ENCODE measurements around the gene CFAP77. TPM values are rescaled to one million over a fixed set of nuclear protein-coding genes. Genes with fewer than 3 reads are reported as not detected.
A peak's percentile ranks its signal among the peaks of the same experiment; 100 is the strongest.

Gene CFAP77
- total and polyA plus RNA-seq, 10 of the 15 experiments (the other 5 are each of a cell fraction or from before 2014, with no cell fraction given) = 0.33 TPM; not detected in 9

GRCh38 chr9:132546148-132547051 is 136.4 kb downstream of the CFAP77 start:
- WGBS (ENCODE audit: insufficient coverage, insufficient replicate concordance, low lambda C conversion rate, missing lambda C conversion rate) = 7% methylated on average over 27 of the region's 27 CpGs
- no peaks in the 10 kb centered on the region for H3K9me3 ChIP-seq (replicated peaks; ENCODE audit: control insufficient read depth, insufficient read depth, low read length)
- in situ Hi-C loops (cut with MboI) = no loop called here
- no peak for FAIRE-seq
- no peak overlapping the region for H3K4me3 ChIP-seq
- peaks cover 0 to 3% of the 10 kb centered on the region in 2 experiments; a peak in 3 of 4 replicates for H3K27me3 ChIP-seq (replicated peaks in 1 of 2; ENCODE audit: control insufficient read depth in 2 of 2, insufficient read depth in 2 of 2, low read length in 1 of 2)
- SMC1A ChIA-PET (ENCODE audit: uncharacterized antibody, unreplicated experiment) = no interaction called here
- H3K27ac ChIP-seq (ENCODE audit: control insufficient read depth, insufficient read depth) = no peak overlapping the region
- H2AFZ ChIP-seq (ENCODE audit: control insufficient read depth, low read depth, low read length) = no peak overlapping the region
- BruUV-seq (replicated peaks) = no TSS peak
- H3K79me2 ChIP-seq (ENCODE audit: control insufficient read depth, insufficient read depth, low read length) = no peaks in the 10 kb centered on the region
- no peaks in the 10 kb centered on the region for H3K36me3 ChIP-seq (ENCODE audit: control insufficient read depth in 2 of 2, insufficient read depth in 2 of 2, low read length in 1 of 2)
- intact Hi-C loops (cut with micrococcal nuclease; ENCODE audit: unreplicated experiment) = no loop called here
- TF ChIP-seq USF1 (IDR thresholded peaks at IDR 0.05; ENCODE audit: borderline replicate concordance, extremely low read length, insufficient read depth, low read depth, low read length) = no peak
- peak in 2 of 3 experiments; percentile 31 to 39; a peak in 3 of 6 replicates for TF ChIP-seq CTCF (IDR thresholded peaks at IDR 0.05 in 2 of 3, conservative IDR thresholded peaks at IDR 0.05 in 1 of 3; ENCODE audit: control insufficient read depth in 2 of 3, extremely low read depth in 1 of 3, insufficient read depth in 1 of 3, low read depth in 3 of 3, low read length in 3 of 3)
- CTCF ChIA-PET = no interaction called here
- ATAC-seq = no peak
- no peak overlapping the region for H3K9ac ChIP-seq (ENCODE audit: control insufficient read depth, insufficient read depth, low read length)
- no peak overlapping the region for H3K4me2 ChIP-seq (ENCODE audit: control insufficient read depth, insufficient read depth)
- H3K4me1 ChIP-seq (ENCODE audit: control insufficient read depth, insufficient read depth, low read length) = no peaks in the 10 kb centered on the region
- DNase-seq (ENCODE audit: low read depth, low spot score) = no peak
- H4K20me1 ChIP-seq (ENCODE audit: control insufficient read depth, insufficient read depth) = no peaks in the 10 kb centered on the region
- POLR2A ChIA-PET = no interaction called here
- RAD21 ChIA-PET (ENCODE audit: unreplicated experiment) = no interaction called here
